ENCODE results near the gene CD200. TPM values are rescaled to one million over a fixed set of nuclear protein-coding genes. Genes with fewer than 3 reads are reported as not detected.
"Not testable (repeated sequence)": the region's sequence is repeated elsewhere in the genome, so short reads cannot be mapped to it uniquely, and the experiment has no call there.

The CD200 gene
- total RNA-seq, 4 donors from 2014 or later, result 3.7 to 15.4 (median 7.1) TPM

DNA sequence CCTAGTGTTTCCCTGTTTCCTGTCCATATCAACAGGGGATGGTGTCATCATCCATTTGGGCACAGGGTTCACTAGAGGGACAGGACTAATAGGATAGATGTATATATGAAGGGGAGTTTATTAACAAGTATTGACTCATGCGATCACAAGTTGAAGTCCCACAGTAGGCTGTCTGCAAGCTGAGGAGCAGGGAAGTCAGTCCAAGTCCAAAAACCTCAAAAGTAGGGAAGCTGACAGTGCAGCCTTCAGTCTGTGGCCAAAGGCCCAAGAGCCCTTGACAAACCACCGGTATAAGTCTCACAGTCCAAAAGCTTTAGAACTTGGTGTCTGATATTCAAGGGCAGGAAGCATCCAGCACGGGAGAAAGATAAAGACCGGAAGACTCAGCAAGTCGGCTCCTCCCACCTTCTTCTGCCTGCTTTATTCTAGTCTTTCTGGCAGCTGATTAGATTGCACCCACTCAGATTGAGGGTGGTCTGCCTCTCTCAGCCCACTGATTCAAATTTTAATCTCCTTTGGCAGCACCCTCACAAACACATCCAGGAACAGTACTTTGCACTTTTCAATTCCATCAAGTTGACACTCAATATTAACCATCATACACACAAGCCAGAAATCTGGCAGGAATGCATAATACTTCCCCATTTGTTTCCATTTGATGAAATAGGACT, 43.4 kb downstream of the CD200 start:
- TF ChIP-seq, protein P1, sequence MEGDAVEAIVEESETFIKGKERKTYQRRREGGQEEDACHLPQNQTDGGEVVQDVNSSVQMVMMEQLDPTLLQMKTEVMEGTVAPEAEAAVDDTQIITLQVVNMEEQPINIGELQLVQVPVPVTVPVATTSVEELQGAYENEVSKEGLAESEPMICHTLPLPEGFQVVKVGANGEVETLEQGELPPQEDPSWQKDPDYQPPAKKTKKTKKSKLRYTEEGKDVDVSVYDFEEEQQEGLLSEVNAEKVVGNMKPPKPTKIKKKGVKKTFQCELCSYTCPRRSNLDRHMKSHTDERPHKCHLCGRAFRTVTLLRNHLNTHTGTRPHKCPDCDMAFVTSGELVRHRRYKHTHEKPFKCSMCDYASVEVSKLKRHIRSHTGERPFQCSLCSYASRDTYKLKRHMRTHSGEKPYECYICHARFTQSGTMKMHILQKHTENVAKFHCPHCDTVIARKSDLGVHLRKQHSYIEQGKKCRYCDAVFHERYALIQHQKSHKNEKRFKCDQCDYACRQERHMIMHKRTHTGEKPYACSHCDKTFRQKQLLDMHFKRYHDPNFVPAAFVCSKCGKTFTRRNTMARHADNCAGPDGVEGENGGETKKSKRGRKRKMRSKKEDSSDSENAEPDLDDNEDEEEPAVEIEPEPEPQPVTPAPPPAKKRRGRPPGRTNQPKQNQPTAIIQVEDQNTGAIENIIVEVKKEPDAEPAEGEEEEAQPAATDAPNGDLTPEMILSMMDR (IDR thresholded peaks at IDR 0.05), result no peak
- no peak for TF ChIP-seq POLR2A (IDR thresholded peaks at IDR 0.05)
- no peaks in the 10 kb centered on the region for H3K9me3 ChIP-seq
- peaks cover 0 to 7% (median 0%) of the 10 kb centered on the region in 4 donors for H3K4me1 ChIP-seq
- no peak overlapping the region for H3K27ac ChIP-seq
- no peaks in the 10 kb centered on the region for H3K36me3 ChIP-seq
- no peaks in the 10 kb centered on the region for H3K27me3 ChIP-seq
- H3K4me3 ChIP-seq, result no peak overlapping the region
- DNase-seq, result no peak

DNA sequence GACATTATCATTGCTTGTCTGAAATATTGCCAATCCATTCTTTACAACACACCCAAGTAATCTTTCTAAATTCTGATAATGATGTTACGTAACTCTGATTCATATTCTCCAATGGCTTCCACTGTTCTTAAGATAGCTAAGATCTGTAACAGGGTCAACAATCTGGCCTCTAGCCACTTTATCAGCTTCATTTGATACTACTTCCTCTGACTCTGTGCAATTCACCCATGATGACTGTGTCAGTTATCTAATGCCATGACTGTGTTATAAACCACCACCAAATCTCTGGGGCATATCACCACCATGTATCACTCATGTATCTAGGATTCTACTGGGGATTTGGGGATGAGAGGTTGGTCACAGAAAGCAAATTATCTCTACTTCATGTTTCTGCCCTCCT, 44.0 kb downstream of the CD200 start:
- no peak overlapping the region for H3K27ac ChIP-seq
- DNase-seq, result no peak
- H3K36me3 ChIP-seq, result no peaks in the 10 kb centered on the region
- no peak overlapping the region for H3K4me3 ChIP-seq
- no peaks in the 10 kb centered on the region for H3K9me3 ChIP-seq
- peaks cover 0 to 7% (median 0%) of the 10 kb centered on the region in 4 donors for H3K4me1 ChIP-seq
- no peaks in the 10 kb centered on the region for H3K27me3 ChIP-seq
- TF ChIP-seq POLR2A (IDR thresholded peaks at IDR 0.05), result no peak
- TF ChIP-seq, protein P1 (IDR thresholded peaks at IDR 0.05), result no peak

DNA sequence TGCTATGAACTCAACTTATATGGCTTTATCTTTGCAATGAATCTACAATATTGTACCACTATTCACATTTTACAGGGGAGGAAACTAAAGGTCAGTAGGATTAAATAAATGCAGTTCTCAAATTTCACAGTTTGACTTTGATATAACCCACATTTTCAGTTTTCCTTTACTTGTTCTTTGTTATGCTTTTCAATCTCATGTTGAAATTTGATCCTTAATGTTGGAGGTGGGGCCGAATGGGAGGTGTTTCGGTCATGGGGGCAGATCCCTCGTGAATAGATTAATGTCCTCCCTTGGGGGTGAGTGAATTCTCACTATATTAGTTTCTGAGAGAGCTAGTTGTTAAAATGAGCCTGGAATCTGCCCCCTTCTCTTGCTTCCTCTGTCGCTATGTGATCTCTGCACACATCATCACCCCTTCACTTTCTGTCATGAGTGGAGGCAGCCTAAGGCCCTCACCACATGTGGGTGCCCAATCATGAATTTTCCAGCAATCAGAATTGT, 44.7 kb downstream of the CD200 start:
- no peaks in the 10 kb centered on the region for H3K9me3 ChIP-seq
- DNase-seq, result no peak
- TF ChIP-seq, protein P1 (IDR thresholded peaks at IDR 0.05), result no peak
- no peak for TF ChIP-seq POLR2A (IDR thresholded peaks at IDR 0.05)

DNA sequence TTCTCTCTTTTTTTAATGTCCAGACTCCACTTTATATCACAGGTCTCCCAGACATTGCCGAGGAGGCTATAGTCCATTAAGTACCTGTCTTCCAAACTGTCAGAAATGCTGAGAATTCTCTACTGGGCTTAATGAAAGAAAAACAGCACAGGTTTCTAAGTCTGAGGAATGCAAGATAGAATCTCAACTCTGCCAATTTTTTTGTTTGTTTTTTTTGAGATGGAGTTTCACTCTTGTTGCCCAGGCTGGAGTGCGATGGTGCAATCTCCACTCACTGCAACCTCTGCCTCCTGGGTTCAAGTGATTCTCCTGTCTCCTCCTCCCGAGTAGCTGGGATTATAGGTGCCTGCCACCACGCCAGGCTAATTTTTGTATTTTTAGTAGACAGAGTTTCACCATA, 45.4 kb downstream of the CD200 start:
- DNase-seq, H3K4me3 ChIP-seq, H3K27me3 ChIP-seq, H3K9me3 ChIP-seq, H3K4me1 ChIP-seq, H3K27ac ChIP-seq, H3K36me3 ChIP-seq: not testable (repeated sequence)

More for the DNA sequence above, 44.7 kb downstream of the CD200 start:
- H3K27me3 ChIP-seq, result no peaks in the 10 kb centered on the region
- H3K4me3 ChIP-seq, result no peak overlapping the region
- H3K27ac ChIP-seq, result no peak overlapping the region
- peaks cover 0 to 7% (median 0%) of the 10 kb centered on the region in 4 donors for H3K4me1 ChIP-seq
- H3K36me3 ChIP-seq, result no peaks in the 10 kb centered on the region

DNA sequence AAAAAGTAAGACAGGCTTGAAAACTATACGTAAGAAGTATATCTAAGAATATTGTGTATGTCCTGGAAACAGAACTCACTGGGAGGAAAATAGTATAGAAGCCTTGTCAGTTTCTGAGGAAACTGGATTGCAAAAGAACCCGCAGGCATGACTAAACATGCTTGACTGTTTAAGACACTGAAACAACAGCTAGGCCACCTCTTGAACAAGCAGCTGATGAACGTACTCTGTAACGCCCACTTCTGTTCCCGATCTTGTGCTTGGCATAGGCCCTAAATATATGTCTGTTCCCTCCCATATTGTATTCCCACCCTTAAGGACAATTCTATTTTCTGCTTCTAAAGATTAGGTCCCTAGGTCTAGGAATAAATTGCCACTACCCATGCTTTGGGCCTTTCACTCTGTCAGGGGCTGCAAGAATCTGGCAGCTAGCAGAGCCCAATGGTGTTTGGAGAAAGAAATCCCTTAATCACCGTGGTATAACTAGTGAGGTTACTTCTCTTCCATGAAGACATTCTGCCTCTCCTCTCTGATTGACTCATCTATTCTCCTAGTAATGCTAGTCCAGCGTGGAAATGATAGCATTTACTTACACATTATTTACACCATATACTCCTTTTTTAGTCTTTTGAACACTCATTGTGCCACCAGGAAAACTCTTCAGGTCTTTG, 46.2 kb downstream of the CD200 start:
- TF ChIP-seq, protein P1 (IDR thresholded peaks at IDR 0.05), result no peak
- no peak for TF ChIP-seq POLR2A (IDR thresholded peaks at IDR 0.05)
- no peak overlapping the region for H3K27ac ChIP-seq
- no peaks in the 10 kb centered on the region for H3K36me3 ChIP-seq
- H3K4me1 ChIP-seq, result peaks cover 0 to 7% (median 0%) of the 10 kb centered on the region in 4 donors
- H3K9me3 ChIP-seq, result no peaks in the 10 kb centered on the region
- H3K27me3 ChIP-seq, result no peaks in the 10 kb centered on the region
- H3K4me3 ChIP-seq, result no peak overlapping the region
- no peak for DNase-seq

Measured in Peyer's patch (tissue), 4 donors.